ENCODE results near the gene SCN10A. TPM values are rescaled to one million over a fixed set of nuclear protein-coding genes. Genes with fewer than 3 reads are reported as not detected.

SCN10A gene
- total RNA-seq, 2 donors from 2014 or later = not detected

GRCh38 chr3:38724392-38724736, 91.7 kb downstream of the SCN10A start:
- DNase-seq (no peak), ATAC-seq (no peak)
- no peak overlapping the region for H3K27ac Mint-ChIP-seq

GRCh38 chr3:38723569-38724391, 92.2 kb downstream of the SCN10A start:
- H3K4me3 Mint-ChIP-seq = no peak overlapping the region
- DNase-seq (no peak), ATAC-seq (no peak)
- peaks cover 53% of the 10 kb centered on the region for H3K27me3 Mint-ChIP-seq
- H3K9me3 ChIP-seq (ENCODE audit: control insufficient read depth, low read length, poor library complexity, severe bottlenecking) = no peaks in the 10 kb centered on the region
- H3K27ac Mint-ChIP-seq = no peak overlapping the region
- H3K4me1 Mint-ChIP-seq = no peaks in the 10 kb centered on the region
- peaks cover 3% of the 10 kb centered on the region for H3K36me3 Mint-ChIP-seq (ENCODE audit: low read depth)

More at GRCh38 chr3:38724392-38724736, 91.7 kb downstream of the SCN10A start:
- peaks cover 3% of the 10 kb centered on the region for H3K36me3 Mint-ChIP-seq (ENCODE audit: low read depth)
- no peak overlapping the region for H3K4me3 Mint-ChIP-seq
- H3K27me3 Mint-ChIP-seq = peaks cover 59% of the 10 kb centered on the region
- H3K4me1 Mint-ChIP-seq = no peaks in the 10 kb centered on the region
- H3K9me3 ChIP-seq (ENCODE audit: control insufficient read depth, low read length, poor library complexity, severe bottlenecking) = no peaks in the 10 kb centered on the region

- H3K36me3 Mint-ChIP-seq (ENCODE audit: low read depth) = peaks cover 3% of the 10 kb centered on the region
- ATAC-seq (no peak), DNase-seq (no peak)
- H3K9me3 ChIP-seq (ENCODE audit: control insufficient read depth, low read length, poor library complexity, severe bottlenecking) = no peaks in the 10 kb centered on the region
- H3K4me1 Mint-ChIP-seq = no peaks in the 10 kb centered on the region
- peaks cover 48% of the 10 kb centered on the region for H3K27me3 Mint-ChIP-seq
- H3K27ac Mint-ChIP-seq = no peak overlapping the region
- H3K4me3 Mint-ChIP-seq = no peak overlapping the region
Measured at GRCh38 chr3:38722781-38723568, 93.0 kb downstream of the SCN10A start.

GRCh38 chr3:38721207-38721772, 94.7 kb downstream of the SCN10A start:
- H3K27ac Mint-ChIP-seq = no peak overlapping the region
- H3K9me3 ChIP-seq (ENCODE audit: control insufficient read depth, low read length, poor library complexity, severe bottlenecking) = no peaks in the 10 kb centered on the region
- no peak for ATAC-seq
- no peaks in the 10 kb centered on the region for H3K4me1 Mint-ChIP-seq
- DNase-seq = no peak
- peaks cover 32% of the 10 kb centered on the region for H3K27me3 Mint-ChIP-seq
- H3K4me3 Mint-ChIP-seq = no peak overlapping the region
- H3K36me3 Mint-ChIP-seq (ENCODE audit: low read depth) = peaks cover under 1% of the 10 kb centered on the region

GRCh38 chr3:38720465-38720864, 95.6 kb downstream of the SCN10A start:
- peaks cover 27% of the 10 kb centered on the region for H3K27me3 Mint-ChIP-seq
- H3K9me3 ChIP-seq (ENCODE audit: control insufficient read depth, low read length, poor library complexity, severe bottlenecking) = no peaks in the 10 kb centered on the region
- ATAC-seq (no peak), DNase-seq (no peak)
- no peaks in the 10 kb centered on the region for H3K36me3 Mint-ChIP-seq (ENCODE audit: low read depth)
- H3K4me1 Mint-ChIP-seq = no peaks in the 10 kb centered on the region
- H3K27ac Mint-ChIP-seq = no peak overlapping the region
- H3K4me3 Mint-ChIP-seq = no peak overlapping the region

- Mint-ChIP-seq H3K36me3 (ENCODE audit: low read depth) (no peaks in the 10 kb centered on the region), H3K27ac (no peak overlapping the region), H3K27me3 (peaks cover 14% of the 10 kb centered on the region), H3K4me3 (no peak overlapping the region), H3K4me1 (no peaks in the 10 kb centered on the region)
- DNase-seq (no peak), ATAC-seq (no peak)
- H3K9me3 ChIP-seq (ENCODE audit: control insufficient read depth, low read length, poor library complexity, severe bottlenecking) = no peaks in the 10 kb centered on the region
Measured at GRCh38 chr3:38717355-38718240, 98.4 kb downstream of the SCN10A start.

- no peak overlapping the region for H3K27ac Mint-ChIP-seq
- no peaks in the 10 kb centered on the region for H3K36me3 Mint-ChIP-seq (ENCODE audit: low read depth)
- H3K4me3 Mint-ChIP-seq = no peak overlapping the region
- peaks cover 21% of the 10 kb centered on the region for H3K27me3 Mint-ChIP-seq
- no peaks in the 10 kb centered on the region for H3K9me3 ChIP-seq (ENCODE audit: control insufficient read depth, low read length, poor library complexity, severe bottlenecking)
- DNase-seq (no peak), ATAC-seq (no peak)
- no peaks in the 10 kb centered on the region for H3K4me1 Mint-ChIP-seq
Measured at GRCh38 chr3:38713121-38713520, 102.9 kb downstream of the SCN10A start.

- H3K27me3 Mint-ChIP-seq = peaks cover 29% of the 10 kb centered on the region
- H3K4me1 Mint-ChIP-seq = no peaks in the 10 kb centered on the region
Measured at GRCh38 chr3:38711321-38711720, 104.7 kb downstream of the SCN10A start.

GRCh38 chr3:38707730-38708129, 108.3 kb downstream of the SCN10A start:
- H3K36me3 Mint-ChIP-seq (ENCODE audit: low read depth) = no peaks in the 10 kb centered on the region
- H3K9me3 ChIP-seq (ENCODE audit: control insufficient read depth, low read length, poor library complexity, severe bottlenecking) = no peaks in the 10 kb centered on the region
- H3K4me3 Mint-ChIP-seq = no peak overlapping the region
- no peak for ATAC-seq
- no peak overlapping the region for H3K27ac Mint-ChIP-seq
- H3K27me3 Mint-ChIP-seq = peaks cover 35% of the 10 kb centered on the region
- H3K4me1 Mint-ChIP-seq = no peaks in the 10 kb centered on the region
- DNase-seq = no peak

More at GRCh38 chr3:38711321-38711720, 104.7 kb downstream of the SCN10A start:
- no peak for ATAC-seq
- no peaks in the 10 kb centered on the region for H3K9me3 ChIP-seq (ENCODE audit: control insufficient read depth, low read length, poor library complexity, severe bottlenecking)
- Mint-ChIP-seq H3K4me3 (no peak overlapping the region), H3K36me3 (ENCODE audit: low read depth) (no peaks in the 10 kb centered on the region), H3K27ac (no peak overlapping the region)
- no peak for DNase-seq

GRCh38 chr3:38706961-38707360, 109.1 kb downstream of the SCN10A start:
- no peak for DNase-seq
- no peaks in the 10 kb centered on the region for H3K4me1 Mint-ChIP-seq

GRCh38 chr3:38702231-38702630, 113.8 kb downstream of the SCN10A start:
- H3K27ac Mint-ChIP-seq = no peak overlapping the region
- no peaks in the 10 kb centered on the region for H3K9me3 ChIP-seq (ENCODE audit: control insufficient read depth, low read length, poor library complexity, severe bottlenecking)
- peaks cover 20% of the 10 kb centered on the region for H3K27me3 Mint-ChIP-seq
- no peak for DNase-seq
- no peaks in the 10 kb centered on the region for H3K36me3 Mint-ChIP-seq (ENCODE audit: low read depth)
- H3K4me1 Mint-ChIP-seq = no peaks in the 10 kb centered on the region
- ATAC-seq = no peak
- H3K4me3 Mint-ChIP-seq = no peak overlapping the region

More at GRCh38 chr3:38706961-38707360, 109.1 kb downstream of the SCN10A start:
- Mint-ChIP-seq H3K27ac (no peak overlapping the region), H3K27me3 (peaks cover 35% of the 10 kb centered on the region), H3K4me3 (no peak overlapping the region), H3K36me3 (ENCODE audit: low read depth) (no peaks in the 10 kb centered on the region)
- no peaks in the 10 kb centered on the region for H3K9me3 ChIP-seq (ENCODE audit: control insufficient read depth, low read length, poor library complexity, severe bottlenecking)
- ATAC-seq = no peak

GRCh38 chr3:38698760-38699159, 117.3 kb downstream of the SCN10A start:
- DNase-seq (no peak), ATAC-seq (no peak)
- Mint-ChIP-seq H3K27ac (no peak overlapping the region), H3K4me3 (no peak overlapping the region), H3K4me1 (no peaks in the 10 kb centered on the region), H3K27me3 (peaks cover 7% of the 10 kb centered on the region), H3K36me3 (ENCODE audit: low read depth) (peaks cover 2% of the 10 kb centered on the region)
- no peaks in the 10 kb centered on the region for H3K9me3 ChIP-seq (ENCODE audit: control insufficient read depth, low read length, poor library complexity, severe bottlenecking)
